HTERT RPE-1 (cell line): Measurements from ENCODE around the gene AKAP13.

Source experiments
- in situ Hi-C: fragments of 300-500 bp; cut with MboI; formaldehyde crosslinking; loops from 4 replicates; pipeline ENCODE4 v1.14.3; 2020; ENCODE audit warnings: low sequenced_read_pairs

Gene AKAP13

DNA sequence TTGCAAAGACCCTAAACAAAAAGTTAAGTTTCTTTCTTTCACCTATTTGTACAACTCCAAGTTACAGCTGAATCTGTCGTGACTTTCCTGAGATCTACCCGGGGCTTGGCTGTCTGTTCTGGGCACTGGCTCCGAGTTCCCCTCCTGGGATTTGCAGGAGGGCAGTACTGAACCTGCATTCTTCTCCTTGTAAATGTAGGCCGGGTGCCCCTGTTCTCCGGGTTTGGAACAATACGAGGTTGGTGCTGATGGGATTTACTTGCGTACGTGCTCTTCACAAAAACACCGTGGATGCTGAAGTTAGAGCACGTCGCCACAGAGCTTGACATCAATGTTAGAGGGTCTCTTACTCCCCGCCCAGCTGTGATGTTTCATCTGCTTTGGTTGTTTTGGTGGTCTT is 366.2 kb downstream of the AKAP13 start:
- in situ Hi-C loops, result loop anchor here (25.0 kb wide), 1 partner anchor 91 kb away; no protein-coding TSS in a partner anchor

DNA sequence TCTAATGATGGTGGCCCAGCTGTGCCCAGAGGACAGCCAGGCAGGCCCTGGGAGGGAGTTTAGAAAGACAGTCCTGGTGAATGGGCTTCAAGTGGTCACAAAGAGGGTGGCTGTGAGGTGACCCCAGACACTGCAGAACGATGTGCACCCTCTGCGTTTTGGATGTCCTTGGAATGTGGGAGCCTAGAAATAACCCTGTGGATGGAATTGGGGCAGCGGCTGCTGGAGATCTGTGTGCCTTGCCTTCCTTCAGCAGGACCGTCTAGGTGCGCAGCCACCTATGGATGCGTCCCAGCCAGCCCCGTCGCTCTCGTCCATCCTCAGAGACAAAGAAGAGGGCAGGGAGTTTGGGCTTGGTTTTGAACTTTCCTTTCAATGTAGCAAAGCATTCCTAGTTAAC is 367.8 kb downstream of the AKAP13 start:
- in situ Hi-C loops, result loop anchor here (25.0 kb wide), 1 partner anchor 89 kb away; no protein-coding TSS in a partner anchor

DNA sequence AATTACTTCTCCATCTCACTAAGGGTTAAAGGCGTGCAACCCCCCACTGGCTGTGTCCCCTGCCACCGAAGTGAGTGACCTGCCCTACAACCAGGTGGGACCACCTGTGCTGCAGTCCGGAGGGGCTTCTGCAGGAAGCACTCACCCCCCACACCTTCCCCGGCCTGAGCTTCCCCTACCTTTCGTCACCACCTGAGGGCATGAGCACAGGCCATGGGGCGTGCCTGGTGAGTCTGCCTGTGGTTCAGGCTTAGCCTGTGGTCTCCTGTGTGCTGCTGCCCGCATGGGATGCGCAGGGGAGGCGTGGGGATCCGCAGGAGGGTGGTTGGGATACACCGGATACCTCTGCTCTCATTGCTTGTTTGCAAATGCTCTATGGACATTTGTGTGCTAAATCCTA is 368.3 kb downstream of the AKAP13 start:
- in situ Hi-C loops, result loop anchor here (25.0 kb wide), 1 partner anchor 89 kb away; no protein-coding TSS in a partner anchor

DNA sequence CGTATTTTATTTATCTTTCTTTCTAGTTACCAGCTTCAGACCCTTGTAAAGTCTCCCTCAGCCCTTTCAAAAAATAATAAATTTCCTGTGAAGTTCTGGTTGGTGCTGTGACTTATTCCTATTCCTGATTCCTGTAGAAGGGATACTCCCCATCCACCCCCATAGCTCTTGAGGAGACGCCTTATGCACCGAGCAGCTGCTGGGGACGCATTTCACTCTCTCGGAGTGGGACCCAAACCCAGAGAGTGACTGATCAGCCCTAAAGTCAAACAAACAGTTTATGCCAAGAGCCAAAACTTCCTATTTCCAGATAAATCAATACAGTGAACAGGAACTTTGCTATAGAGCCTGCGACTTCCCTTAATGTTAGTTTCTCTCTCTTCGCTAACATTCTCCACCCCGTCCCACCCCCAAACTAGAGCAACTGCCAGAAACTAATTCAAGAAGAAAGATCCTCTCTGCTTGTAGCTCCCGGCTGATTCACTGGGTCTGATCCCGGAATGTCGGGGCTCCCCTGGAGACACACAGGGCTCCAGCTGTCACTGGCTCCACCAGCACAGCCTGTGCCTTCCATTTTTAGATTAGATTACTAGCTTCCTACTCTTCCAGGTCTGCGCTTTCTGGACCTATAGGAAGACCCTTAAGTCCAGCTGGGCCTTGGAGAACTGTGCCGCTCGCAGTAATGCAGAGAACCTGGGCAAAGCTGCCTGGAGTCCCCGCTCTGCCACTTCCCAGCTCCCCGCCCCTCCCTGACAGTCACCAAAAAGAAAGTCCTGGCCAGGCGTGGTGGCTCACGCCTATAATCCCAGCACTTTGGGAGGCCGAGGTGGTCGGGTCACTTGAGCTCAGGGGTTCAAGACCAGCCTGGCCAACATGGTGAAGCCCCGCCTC is 369.1 kb downstream of the AKAP13 start:
- in situ Hi-C loops, result loop anchor here (25.0 kb wide), 1 partner anchor 88 kb away; no protein-coding TSS in a partner anchor

DNA sequence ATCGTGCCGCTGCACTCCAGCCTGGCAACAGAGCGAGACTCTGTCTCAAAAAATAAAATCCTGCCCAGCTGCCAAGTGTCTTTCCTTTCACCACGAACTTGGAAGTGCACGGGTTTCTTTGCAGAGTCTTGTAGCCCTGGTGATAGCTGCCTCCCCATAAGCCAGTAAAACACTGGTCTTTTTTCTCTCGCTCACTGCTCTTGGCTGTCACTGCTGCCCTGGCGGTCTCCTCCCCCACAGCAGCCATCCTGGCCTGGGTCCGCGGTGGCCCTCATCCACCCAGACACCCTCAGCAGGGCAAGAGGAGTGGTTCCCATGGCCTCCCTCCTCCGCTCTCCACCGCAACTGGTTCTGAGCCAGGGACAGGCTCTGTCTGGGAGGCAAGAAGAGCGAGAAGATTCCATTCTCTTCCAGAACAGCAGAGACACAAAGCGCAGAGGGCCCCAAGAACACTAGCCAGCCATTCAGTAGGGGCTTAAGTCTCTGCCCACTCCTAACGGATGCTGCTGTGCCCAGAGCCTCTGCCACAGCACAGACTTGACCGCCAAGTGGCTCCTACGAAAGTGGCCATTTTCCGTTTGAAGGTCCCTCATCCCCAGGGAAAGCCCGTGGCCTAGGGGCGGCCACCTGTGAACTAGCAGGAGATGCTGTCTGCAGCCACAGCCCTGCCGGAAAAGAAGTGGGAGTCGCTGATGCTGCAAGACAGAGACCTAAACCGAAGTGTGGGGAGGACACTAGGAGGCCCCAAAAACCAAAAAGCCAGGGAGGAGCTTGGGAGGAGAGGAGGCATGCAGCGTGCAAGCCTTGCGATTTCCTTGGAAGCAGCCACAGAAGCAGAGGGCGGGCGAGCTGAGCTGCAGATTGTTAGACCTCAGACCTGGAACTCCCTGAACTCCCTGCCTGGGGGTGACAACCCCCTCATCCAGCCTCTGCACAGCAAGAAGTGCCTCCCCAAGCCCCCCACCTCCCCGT is 370.2 kb downstream of the AKAP13 start:
- in situ Hi-C loops, result no loop called here

DNA sequence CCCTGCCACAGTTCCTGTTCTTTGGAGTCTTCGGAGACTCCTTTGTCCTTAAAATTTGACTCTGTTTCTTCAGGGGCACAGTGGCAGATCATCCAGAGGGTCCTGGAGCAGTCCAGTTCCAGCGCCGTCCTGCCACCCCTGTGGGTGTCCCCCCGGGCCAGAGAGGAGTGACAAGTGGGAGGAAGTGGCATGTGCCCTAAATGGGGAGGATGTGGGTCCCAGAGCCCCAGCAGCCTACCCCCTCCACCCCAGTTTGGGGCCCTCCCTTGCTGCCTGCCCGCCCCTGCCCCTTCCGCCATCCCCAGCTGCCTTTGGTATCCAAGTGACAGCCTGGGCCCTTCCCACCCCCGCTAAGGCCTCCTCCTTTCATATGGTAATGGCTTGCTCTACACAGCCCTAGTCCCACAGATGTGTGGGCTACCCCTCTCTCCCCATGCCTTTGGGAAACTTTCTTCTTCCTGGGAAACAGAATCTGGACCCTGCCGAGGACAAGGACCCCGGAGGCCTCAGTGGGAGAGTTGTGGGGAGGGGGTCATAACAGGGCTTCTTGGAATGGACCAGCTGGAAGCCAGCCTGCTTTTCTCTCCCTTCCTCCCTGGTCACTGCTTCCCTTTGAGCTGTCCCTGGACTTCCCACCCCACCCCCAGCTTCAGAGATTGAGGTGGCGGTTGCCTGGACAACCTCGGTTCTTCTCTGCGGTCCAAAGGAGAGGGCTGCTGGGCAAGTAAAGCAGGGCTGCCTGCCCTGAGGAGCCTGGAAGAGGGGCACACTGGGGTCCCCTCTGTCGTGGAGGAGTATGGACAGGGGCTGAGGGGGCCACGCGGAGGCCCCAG is 371.1 kb downstream of the AKAP13 start:
- in situ Hi-C loops, result no loop called here

DNA sequence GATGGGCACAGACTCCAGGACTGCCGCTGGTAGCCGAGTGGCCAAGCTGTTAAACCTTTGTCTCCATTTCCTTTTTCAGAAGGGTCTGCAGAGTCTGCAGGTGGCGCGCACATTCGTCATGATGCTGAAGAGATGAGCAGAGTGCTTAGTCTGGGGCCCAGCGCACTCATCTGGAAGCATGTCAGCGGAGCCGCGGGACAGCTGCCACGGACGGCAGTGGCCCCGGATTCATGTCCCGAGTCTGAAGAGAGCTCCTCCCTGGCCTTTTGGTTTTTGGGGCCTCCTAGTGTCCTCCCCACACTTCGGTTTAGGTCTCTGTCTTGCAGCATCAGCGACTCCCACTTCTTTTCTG is 371.7 kb downstream of the AKAP13 start:
- in situ Hi-C loops, result no loop called here

DNA sequence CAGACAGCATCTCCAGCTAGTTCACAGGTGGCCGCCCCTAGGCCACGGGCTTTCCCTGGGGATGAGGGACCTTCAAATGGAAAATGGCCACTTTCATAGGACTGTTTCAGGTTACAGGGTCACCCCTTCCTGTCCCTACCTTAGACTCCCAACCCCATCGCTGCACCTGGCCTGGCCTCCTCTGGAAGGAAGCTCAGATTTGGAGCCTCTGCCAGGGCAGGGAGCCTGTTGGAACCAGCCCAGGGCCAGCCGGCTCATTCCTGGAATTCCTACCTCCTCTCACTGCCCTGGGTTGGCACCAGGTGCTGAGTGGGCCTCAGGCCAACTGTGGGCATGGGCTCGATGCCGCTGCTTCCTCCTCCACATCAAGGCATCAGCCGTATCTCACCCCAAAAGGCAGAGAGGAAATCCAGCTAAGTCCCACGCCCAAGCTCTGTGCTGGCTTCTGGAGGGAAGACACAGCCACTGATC is 372.1 kb downstream of the AKAP13 start:
- in situ Hi-C loops, result no loop called here

DNA sequence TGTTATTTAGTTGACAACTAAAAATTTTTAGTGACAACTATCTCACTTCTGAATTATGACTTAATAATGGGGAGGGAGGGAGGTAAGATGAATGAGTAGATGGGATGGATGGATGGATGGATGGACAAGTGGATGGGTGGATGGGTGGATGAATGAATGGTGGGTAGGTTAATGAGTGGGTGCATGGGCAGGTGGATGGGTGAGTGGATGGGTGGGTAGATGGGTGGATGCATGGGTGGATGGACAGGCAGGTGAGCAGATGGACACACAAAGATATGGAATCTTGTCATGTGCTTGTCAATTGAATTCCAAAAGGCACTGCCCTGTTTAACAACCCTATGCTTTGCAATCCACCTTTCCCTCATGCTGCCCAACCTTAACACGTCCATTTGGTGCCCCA is 372.9 kb downstream of the AKAP13 start:
- in situ Hi-C loops, result no loop called here

DNA sequence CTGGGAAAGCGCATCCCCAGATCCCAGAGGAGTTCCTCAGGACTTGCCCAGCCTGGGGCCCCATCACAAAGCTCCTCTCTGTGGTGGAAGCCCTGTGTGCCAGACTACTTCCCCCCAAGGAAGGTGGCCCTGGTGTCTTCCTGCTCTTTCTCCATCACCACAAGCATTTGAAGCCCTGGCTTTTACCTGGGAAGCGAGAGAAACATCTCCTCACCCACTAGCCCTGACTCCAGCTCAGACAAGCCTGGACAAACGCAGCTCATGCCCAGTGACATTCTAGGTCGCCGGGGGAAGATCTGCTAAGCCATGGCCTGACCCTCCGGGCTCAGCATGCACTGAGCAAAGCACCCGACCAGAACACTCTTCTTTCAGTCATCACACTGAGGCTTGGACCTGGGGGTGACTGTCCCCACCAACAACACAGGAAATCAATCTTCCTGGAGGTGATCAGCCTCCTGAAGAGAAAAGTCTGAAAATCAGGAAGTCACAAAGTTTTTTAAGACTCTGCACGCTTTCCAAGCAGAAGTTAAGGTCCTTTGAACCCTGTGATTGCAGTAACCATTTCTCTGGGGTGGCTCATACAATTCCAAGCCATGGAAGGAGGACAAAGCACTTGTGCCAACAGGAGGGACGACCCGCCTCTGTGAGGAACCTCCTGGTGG is 373.5 kb downstream of the AKAP13 start:
- in situ Hi-C loops, result no loop called here

DNA sequence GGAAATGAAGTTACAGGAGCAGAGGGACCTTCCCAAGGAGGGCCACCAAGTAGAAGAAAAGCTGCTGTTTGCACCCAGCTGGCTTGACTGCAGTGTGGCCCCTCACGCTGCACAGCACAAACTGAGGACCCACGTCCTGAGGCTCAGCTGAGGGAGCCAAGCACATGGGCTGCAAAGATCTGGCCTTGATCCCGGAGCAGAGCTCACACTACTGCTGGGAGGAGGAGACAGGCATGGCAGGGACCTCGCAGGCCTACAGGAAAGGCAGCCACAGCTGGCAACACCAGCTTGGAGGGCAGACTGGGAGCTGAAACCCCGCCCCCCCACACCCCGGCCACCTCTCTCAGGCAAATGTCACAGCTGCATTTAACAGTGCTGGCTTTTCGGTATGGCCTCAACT is 374.6 kb downstream of the AKAP13 start:
- in situ Hi-C loops, result no loop called here

DNA sequence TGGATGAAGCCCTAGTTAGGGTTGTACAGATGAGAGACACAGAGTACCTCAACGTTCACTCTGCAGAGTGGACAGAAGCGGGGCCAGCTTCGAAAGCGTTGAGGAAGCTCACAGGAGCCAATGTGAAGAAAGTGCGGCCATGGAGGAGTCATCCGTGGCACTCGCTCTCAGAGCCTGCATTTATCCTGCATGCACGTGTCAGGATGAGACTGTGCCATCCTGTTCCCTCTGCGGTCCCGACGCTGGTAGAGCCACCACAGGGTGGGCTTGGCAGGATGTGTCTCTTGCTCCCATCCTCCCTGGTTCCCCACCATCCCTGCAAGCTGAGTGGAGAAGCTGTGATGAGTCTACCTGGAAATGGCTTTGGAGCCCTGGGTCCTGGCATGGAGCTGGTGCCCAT is 375.1 kb downstream of the AKAP13 start:
- in situ Hi-C loops, result no loop called here

DNA sequence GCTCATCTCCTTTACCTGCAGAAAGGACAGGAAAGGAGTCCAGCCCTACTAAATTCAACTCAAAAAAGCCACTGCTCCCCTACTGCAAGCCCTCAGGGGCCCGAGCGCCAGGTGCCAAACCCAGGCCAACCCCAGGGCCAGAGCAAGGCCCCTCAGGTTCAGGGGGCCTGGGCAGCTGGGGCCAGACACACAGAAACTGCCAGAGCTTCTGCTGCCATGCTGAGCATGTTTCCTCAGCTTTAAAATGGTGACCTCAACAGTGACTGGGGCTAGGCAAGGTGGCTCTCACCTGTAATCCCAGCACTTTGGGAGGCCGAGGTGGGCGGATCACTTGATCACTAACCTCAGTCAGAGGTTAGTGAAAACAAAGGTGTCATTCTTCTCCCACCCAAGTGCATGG is 375.5 kb downstream of the AKAP13 start:
- in situ Hi-C loops, result no loop called here

DNA sequence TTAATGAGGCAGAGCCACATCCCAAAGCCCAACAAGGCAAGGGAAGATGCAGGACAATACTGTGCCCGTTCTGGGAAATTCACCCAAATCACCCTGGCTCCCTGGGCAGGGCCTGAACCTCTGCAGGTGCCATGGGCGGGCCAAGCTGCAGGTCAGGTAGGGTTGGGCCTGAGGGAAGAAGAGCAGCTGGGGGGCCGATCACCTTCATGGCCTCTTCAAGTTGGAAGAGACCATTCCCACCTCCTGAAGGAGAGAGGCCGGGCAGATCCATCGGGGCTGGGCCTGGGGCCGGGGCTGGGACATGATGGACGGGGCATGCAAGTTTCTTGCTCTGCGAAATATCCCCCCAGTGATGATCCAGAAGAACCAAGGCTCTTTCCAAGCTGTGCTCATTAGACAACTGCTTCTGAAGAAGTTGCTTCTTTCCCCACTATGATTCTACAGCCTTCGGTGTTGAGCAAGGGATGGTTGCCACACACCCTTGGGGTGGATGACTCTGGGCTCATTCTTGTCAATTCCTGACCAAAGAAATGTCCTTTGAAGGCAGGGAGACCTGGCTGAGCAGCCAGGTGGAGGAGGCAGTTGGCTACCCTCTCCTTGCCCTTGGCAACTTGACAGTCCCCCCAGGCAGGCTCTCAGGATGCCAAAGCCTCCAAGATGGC is 376.1 kb downstream of the AKAP13 start:
- in situ Hi-C loops, result no loop called here

DNA sequence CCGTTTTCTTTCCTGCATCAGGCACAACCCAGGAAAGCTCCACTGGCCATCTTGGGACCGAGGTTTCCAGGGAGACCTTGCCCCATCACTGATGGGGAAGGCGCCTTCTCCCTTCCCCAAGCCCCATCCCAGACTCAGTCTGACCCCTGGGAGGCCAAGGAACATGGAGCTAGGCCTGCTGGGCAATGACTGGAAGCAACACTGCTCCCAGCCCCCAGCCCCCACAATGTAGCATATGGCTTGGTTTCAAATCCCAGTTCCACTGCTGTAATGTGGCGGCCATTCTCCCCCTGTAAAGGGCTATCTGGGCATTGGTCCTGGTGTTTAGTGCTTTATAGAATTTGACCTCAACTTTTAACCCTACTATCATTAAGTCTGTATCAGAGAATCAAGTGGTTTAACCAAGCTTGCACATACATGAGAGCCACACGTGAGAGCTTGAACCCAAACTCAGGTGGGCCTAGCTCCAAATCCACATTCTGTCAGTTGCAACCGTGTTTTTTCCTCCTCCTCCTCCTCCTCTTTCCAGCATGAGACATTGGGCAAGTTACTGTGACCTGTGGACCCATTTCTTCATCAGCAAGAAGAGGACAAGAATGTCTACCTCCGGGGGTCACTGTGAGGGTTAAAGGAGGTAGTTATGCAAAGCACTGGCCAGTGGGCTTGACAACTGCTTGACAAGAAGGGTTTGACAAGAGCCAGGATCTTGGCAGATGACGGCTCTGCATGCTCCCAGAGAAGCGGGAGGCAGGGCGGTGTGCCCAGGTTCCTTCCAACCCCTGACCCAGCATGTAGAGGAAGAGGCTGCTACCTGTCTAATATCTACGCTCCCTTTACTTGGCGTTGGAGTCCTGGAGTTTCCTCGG is 376.9 kb downstream of the AKAP13 start:
- in situ Hi-C loops, result no loop called here

DNA sequence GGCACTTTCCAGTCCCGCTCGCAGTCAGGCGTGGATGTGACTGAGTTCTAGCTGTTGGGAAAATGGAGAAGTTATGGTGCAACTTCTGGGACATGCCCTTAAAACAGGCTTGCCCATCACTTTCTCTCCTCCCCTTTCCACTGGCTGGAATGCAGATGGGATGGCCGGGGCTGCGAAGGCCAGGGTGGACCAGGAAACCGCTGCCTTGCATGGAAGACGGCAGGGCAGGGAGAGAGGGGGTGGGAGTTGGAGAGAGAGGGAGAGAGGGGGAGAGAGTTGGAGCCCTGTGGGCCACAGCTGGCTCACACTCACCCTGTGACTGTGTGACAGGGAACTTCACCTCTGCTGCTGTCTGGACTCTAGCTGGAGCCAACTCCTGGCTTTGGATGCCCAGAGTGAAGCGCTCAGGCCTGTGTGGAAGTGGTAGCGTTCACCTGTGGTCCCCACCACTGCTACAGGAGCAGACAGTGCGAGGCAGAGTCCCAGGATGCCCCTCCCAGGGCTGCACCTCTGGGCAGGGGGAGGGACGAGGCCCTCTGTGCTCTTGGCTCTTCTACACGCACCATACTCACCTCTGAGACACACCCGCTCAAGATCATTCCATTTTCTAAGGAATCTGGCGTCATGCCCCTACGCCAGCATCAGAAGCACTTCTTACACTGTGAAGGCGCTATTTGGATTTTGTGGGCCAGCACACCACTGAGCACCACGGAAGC is 377.7 kb downstream of the AKAP13 start:
- in situ Hi-C loops, result no loop called here

DNA sequence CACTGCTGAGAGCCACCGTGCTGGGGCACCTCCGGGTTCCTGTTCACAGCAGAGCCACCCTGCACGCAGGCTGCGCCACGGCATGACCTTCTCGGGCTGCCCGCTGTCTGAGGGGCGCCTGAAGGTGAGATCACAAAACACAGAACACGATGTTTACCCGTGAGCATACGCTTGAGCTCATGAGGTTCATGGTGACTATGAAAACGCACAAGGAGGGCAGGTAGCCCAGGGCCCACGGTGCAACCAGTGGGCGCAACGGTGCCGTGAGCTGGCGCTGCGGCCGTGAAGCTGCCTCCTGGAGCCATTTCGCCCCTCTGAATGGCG is 378.2 kb downstream of the AKAP13 start:
- in situ Hi-C loops, result no loop called here

DNA sequence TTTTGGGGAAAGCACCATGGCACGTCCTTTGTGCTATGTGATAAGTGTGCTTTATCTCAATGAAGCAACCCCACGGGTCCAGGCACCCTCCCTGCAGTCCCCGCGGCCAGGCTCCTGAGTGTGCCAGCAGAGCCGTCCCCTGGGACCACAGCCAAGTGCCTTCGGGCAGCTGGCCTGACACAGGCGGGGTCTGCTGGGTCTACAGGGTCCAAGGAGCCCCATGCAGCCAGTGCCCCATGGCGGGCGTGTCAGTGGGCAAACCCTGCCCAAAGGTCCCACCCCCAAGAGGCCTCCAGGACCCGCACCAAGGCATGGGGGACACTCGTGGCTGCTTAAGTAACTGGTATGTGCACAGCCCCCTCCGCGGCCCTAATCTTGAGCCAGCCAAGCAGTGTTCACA is 379.0 kb downstream of the AKAP13 start:
- in situ Hi-C loops, result no loop called here
